HT-29 (cell line): Measurements from ENCODE around the gene POMGNT2. TPM values are rescaled to one million over a fixed set of nuclear protein-coding genes. Genes with fewer than 3 reads are reported as not detected.
A peak's percentile ranks its signal among the peaks of the same experiment; 100 is the strongest.

Source experiments
- DNase-seq: peaks from one replicate; pipeline ENCODE4 v3.0.0-alpha.2; 2015; ENCODE audit warnings: low spot score
- total RNA-seq: library from RNA; depleted of rRNA; stranded (reverse); fragments of >200 nt; shearing (Covaris generic); gene quantifications from 2 replicates; pipeline ENCODE4 v1.2.3, GENCODE V29; 2014

POMGNT2 gene
- total RNA-seq, 1 experiment from 2014 or later, result 18.0 TPM

DNA sequence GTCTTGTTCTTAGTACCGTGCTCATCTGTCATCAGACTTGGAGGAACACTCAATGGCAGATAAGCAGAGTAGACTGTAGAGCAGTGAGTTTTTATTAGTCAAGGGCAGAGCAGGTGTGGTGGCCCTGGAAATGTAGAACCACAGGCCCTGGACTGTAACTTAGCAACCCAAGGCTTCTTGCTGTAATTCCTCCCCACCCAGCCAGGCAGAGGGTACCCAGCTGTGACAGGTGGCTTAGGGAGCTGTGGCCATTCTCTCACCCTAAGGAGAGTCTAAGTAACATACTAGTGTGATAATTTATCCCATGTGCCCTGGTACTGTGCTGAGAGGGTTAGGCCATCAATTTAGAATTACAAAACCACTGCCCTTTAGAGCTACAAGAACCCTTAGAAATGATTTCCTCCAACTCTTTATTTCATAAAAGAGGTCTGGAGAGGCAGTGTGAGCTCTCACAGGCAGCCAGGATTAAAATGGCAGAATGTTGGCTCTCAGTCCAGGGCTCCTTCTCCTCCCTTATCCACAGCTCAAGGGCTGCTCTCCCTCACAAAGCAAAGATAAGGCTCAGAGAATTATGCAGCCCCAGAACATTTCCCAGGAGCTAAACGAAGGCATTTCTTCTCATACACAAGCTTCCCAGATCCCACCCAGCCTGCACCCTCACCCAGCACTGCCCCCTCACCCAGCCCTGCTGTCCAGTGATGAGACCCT lies 3.0 kb downstream of the POMGNT2 start:
- no peak for DNase-seq

DNA sequence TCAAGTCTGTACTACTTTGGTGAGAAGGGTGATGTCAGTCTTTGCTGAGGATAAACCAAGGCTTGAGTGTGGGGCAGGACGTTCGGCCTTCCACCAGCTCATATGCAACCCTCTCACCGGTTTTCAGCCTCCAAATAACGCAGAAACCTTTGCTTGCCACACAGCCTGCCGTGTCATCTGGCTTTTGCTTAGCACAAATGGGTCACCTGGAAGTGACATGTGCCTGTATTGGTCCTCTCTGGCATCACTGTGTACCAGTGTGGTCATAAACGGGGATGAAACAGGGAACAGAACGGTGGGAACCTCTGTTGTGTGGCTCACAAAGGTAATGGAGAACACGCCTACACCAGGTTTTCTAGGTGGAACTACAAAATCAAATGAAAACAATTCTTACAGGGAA lies 7.1 kb downstream of the POMGNT2 start:
- no peak for DNase-seq

DNA sequence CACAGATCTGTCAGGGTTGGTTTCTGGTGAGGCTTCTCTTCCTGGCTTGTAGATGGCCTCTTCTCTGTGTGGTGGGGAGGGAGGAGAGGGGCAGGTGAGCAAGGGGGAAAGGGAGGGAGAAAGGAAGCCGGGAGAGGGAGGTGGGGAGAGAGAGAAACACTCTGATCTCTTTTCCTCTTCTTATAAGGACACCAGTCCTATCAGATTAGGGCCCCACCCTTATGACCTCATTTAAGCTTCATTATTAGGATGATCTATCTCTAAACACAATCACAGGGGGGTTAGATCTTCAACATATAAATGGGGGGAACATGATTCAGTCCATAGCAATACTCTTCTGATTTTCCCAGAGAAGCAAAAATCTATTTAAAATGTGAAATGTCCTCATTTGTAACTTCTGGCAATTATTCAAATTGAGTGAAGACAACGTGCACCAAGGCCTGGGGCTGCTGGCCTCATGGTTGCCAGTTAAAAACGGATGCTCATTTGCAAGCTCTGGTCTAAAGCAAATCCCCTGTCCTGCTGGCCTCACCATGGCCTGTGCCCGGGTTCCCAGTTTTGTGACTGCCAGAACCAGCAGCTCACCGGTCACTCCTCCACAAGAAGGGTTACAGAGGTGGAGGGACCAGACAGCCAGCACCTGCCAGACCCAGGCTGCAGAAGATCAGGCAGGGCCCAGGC lies 8.3 kb downstream of the POMGNT2 start:
- no peak for DNase-seq

DNA sequence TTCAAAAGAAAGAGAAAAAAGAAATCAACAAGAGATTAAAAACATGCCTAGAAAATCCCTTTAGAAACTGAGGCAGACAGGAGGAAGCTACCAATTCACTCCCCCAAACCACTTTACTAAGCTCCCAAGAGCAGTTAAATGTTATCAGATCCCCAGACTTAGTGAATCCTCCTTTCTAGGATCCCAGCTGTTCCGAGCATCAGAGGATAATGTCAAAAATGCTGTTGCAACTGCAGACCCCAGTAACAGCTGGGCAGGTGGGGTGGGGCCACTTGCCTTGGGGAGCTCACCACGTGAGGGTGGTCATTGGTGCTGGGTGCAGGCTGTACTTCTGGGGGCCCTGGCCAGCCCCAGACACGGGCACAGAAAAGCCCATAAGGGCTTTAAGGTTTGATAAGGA lies 9.1 kb downstream of the POMGNT2 start:
- no peak for DNase-seq

DNA sequence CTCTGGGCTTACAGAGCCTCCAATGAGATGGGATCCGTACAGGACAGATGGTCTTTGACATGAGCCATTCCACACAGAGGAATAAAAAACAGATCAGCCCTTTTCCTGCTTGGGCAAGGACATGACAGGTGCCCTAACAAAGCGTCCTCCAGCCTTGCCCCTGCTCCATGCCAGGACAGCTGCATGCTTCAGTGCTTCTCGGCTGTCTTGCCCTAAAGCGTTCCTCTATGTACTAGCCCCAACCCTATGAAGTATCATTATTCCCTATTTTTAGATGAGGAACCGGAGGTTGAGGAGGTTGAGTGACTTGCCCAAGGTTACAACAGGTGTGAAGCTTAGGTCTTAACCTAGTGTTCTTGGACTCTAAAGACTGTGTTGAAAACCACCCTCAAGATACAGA lies 10.5 kb downstream of the POMGNT2 start:
- DNase-seq, result no peak

DNA sequence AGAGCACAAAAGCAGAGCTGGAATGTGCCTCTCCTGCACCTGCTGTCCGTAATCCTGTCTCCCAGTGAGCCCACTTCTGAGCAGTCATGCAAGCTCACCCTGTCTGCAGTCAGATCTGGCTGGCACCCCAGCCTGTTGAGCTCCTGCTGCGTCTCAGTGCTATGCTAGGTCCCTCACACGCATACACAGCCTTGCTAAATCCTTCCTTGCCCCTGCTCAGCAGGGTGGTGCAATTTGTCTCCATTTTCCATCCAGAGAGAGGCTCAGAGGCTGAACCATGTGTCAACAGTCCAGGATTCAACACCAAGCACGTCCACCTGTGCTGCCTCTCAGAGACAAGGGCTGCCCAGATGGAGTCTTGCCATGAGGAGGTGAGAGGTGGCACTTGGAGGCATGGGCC lies 11.0 kb downstream of the POMGNT2 start:
- DNase-seq, result no peak

DNA sequence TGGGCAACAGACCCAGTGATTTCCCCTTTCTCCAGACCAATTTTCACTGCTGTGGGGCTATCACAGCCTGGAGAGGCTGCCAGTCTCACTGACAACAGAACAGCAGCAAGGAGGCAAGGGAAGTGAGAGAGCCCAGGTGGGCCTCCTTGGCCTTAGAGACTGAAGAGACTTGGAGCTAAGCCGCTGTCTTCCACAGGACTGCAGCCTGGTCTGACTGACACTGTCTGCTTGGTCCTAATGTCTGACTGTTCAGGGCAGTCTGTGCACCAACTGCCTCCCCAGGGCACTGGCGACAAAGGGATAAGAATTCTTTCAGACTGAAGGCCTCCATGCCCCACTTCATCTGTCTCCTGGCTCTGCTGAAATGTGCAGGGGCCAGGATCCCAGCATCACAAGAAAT lies 11.5 kb downstream of the POMGNT2 start:
- no peak for DNase-seq

DNA sequence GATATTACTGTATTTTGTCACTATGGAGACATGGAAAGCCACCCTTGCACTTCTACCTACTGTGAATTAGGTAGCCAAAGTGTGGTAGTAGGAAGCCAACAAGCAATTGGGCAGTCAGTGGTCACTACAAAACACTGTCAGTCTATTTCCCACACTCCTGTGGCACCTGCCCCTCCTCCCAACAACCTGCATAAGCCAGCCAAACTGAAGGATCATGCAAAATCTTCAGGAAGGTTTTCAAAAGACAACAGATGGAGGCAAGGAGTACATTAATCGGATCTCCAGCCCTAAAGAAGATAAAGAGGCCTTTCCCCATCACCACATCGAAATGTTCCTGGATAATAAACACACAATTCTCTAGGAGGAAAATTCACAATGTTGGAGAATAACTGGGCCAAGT lies 11.9 kb downstream of the POMGNT2 start:
- DNase-seq, result no peak

DNA sequence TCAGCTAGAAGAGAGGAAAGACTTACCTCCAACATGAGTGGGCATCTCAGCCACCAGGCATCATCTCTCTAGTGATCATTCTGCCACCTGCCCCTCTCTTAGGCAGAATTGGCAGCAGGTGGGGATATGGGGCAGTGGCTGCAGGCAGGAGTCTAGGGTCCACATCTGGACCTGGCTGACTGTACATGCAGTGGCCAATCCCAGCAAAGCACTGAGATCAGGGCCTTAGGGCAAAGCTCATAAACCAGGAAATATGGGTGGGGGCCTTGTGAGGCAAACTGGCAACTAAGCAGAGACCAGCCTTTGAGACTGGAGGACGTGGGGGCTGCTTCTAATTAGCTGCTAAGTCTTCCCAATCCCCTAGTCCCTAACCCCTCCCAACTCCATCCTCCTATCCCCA lies 12.9 kb downstream of the POMGNT2 start:
- no peak for DNase-seq

DNA sequence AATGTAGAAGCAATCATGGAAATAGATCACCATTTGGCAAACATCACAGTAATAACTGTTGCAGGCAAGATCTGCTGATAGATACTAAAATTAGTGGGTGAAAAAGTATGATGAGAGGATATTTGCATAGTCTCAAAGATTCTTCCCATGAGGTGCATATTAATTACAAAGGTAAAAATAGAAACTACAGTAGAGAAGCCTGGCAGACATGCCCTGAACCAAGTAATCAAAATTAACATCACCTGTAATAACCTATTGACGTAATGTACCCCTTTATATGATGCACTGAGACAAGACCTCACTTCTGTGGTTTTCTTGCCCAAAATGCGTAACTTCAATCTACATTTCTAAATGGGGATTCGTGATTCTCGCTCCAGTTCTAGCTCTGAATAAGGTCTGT lies 14.4 kb downstream of the POMGNT2 start:
- DNase-seq, result no peak

DNA sequence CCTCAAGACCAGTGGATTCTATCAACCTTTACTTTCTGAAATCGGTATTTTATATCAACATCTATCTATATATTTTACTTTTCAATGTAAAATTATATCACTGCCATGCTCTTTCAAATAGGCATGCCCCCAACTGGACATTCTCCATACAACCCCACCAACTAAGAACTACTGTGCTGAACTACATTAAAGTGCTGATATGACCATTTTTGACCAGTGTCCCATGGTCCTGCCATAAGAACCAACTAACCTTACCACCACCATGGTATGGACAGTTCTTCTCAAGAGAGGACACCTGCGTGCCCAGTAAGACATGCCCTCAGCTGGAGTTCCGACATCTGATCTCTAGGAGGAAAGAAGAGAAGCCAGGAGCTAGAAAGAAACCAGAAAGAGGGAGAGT lies 15.6 kb downstream of the POMGNT2 start:
- DNase-seq, result no peak

DNA sequence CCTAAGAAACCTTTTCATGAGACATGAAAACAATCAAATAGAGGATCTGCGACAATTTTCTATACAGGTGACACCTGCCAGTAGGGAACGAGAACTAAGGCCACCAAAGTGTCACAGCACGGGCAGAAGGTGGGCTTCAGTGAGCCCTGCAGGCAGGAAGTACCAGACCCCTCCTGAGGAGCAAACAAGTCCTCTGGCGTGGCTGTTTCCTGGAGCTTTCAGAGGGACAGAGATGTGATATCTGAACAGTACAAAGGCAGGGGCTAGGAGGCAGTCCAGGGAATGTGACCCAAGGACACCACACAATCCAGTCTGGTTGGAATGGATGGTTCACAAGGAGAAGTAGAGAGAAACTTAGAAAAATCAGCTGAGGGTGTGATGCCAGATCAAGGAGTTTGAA lies 16.8 kb downstream of the POMGNT2 start:
- no peak for DNase-seq

DNA sequence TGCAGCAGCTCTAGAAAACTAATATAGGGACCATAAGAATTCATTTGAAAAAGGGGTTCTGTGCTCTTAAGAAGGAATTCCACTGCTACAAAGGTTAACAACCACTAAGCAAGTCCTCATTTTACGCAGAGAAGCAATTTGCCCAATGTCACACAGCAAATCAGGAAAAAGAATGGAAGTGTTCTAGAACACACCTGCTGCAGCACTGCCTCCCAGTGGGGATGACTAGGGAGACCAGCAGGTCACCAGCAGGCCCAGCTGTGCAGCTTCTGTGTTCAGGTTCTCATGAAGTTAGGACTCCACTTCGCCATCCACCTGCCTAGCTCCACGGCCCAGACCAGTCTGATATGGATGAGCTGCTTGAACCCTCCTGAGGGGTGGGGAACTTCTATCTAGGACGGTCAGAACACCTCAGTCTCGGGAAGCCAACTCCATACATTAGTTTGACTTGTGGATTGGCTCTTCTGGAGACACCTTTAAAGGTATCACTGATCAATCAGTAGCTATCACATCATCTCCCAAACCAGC lies 18.6 kb downstream of the POMGNT2 start:
- DNase-seq, result peak; percentile 6

DNA sequence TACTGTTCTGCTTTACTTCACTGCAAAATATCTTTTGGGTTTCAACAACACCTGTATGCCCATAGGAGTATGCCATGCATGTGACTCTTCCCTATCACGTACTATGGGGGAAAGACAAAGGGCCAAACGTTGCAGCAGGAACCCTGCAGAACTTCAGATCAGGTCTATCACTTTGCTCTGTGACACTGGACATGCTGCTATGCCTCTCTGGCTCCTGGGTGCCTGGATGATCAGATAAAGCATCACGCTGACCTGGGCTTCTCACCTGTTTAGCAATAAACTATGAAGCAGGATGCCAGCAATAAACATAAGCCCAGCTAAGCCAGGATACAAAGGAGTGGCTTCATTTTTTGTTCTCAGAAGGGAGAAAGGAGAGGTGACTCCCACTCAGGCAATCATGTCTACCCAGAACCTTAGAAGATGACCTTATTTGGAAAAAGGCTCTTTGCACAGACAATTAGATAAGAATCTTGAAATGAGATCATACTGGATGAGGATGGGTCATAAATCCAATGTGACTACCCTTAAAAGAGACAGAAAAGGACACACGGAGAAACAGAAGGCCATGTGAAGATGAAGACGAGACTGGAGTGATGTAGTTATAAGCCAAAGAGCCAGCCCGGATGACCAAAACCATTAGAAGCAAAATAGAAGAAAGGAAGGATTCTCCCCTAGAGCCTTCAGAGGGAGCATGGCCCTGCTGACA lies 19.3 kb downstream of the POMGNT2 start:
- DNase-seq, result no peak

DNA sequence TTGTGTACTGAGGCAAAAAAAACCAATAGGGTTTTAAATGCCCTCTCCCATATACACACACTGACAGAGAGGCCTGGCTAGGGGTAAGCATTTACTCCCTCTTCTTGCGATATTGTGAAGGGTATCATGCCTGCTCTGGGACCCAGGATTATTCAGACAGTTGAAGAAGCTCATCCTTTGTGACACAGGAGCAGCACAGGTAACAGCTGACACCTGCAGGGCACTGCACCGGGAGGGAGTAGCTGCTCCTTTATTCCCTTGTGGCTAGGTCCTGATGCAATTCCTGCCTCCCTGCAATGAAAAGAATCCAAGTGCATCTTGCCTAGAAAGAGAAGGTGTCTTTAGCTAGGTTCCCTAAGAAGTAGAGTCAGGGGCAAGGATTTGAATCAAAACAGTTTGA lies 23.4 kb downstream of the POMGNT2 start:
- DNase-seq, result no peak

DNA sequence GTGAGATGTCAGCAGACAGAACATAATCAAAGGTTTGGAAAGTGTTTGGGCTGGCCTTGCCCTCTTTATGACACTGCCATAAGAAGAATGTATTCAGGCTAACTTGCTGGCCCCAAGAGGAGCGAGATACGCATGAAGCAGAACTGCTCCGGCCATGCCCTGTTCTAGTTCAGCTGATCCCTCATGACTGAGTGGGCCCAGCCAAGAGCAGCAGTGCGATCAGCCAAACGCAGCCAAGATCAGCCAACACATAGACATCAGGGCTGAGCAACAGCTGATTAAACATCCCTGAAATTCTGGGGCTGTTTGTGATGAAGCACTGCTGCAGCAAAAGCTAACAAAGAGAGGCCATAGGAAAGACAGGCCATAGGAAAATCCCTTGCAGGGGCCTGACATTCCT lies 24.1 kb downstream of the POMGNT2 start:
- DNase-seq, result no peak

DNA sequence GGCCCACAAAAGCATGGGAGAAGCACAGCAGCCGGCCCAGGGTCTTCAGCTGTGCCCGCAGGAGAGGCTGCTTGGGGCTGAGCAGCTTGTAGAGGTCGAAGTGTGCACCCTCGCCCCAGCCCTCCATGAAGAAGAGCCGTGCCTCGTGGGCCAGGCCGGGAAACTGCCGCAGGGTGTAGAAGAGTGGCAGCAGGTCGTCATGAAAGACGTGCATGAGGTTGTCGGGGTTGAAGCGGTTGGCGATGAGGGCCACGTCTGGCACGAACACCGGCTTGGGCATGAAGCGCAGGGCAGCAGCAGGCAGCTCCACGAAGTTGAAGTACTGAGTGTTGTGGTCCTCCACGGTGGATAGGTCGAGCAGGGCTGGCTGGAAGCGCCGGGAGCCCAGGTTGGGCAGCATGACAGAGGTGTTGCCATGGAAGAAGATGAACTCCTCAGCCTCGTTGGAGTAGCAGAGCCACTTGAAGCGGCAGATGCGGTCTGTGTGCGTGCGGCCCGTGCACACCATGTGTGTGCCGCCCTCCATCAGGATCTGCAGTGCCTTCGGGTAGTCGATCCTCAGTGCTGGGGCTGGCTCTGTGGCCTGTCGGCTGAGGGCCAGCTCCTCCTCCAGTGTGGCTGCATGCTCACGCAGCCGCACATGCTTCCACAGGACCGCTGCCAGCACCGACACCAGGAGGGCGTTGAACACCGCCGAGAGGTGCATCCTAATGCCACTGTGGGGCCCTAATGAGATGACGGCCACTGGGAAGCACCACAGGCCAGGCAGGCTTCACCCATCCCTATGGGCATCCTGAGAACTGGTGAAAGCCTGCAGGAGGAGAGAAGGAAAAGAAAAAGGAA lies 24.9 kb downstream of the POMGNT2 start:
- no peak for DNase-seq

DNA sequence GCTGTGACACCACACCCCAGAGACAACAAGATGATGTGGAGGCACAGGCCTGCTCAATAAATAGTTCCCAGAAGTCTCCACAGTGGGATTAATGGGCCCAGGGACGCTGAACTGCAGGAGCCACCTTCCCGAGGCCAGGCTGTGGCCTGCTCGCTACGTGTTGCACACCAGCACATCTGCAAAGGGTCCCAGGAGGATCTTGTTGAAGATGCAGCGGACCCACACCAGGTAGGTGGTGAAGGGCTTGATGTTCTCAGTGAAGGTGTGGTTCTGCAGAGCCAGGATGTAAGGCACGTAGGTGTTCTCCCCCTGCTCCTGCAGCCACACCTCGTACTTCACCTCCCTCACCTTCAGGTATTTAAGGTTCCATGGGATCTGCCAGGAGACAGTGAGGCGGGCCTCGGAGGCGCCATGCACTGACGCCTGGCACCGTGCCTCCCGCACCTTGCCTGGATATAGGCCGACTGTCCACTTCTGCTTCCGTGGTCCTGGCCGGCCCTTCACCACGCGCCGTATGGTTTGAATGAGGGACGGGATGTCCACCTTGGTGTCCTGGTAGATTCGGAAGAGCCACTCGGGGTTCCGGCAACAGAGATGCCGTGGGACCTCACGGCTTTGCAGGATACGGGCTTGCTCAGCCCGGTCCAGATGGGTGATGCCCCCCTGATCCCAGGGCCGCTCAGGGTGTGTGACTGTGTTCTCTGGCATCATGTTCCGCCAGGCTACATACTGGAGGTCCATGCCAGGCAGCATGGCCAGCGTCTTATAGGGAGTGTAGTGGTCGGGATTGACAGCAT lies 26.1 kb downstream of the POMGNT2 start:
- DNase-seq, result no peak

DNA sequence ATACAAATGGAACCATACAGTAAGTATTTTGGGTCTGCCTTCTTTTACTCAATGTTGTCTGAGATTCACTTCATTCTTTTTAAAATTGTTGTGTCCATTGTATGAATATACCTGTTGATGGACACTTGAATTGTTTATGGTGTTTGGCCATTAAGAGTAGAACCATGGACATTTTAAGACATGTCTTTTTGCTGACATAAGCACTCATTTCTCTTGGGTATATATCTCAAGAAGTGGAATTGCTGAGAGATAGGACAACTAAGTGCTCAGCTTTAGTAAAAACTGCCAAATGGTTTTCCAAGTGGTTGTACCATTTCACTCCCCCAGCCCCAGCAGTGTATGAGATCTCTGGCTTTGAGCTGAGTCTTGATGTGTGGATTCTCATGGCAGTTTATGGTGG lies 28.2 kb downstream of the POMGNT2 start:
- DNase-seq, result no peak

DNA sequence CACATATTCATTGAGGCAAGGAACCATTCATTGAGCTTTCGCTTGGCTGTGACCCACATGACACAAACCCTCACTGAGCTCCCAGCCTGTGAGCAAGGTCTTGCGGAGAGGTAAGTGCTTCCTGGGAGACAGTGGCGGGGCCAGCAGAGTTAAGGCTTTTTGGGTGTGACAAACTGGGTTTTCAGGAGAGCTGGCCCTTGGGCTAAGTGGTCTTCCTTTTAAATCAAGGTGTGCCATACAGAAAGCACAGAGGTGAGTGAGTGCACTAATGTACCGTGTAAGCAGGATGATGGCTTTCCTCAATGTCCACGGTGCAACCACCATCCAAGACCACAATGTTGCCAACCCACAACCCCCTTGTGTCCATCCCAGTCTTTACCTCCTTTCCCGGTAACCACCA lies 28.6 kb downstream of the POMGNT2 start:
- no peak for DNase-seq

DNA sequence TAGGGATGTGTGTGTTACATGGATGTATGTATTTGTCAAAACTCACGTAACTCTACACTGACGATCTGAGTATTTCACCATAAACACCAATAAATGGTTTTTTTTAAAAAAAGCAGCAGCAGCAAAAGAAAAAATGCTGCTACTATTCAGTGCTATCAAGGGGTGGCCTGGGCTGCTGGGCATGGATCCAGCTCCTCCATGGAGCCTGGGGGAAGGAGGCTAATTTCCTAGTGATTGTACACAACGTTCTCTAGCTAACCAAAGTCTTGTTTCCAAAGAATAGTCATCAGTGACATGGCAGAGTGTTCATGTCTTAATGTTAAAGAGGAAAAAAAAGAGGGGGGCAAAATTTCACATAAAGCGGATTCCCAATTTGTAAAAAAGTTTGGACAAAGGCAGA lies 29.0 kb downstream of the POMGNT2 start:
- DNase-seq, result no peak
